ENCODE data around the gene CFAP61. TPM values are rescaled to one million over a fixed set of nuclear protein-coding genes. Genes with fewer than 3 reads are reported as not detected.

CFAP61 gene
- total RNA-seq, 6 donors from 2014 or later = 0.37 to 14.3 (median 6.1) TPM

DNA sequence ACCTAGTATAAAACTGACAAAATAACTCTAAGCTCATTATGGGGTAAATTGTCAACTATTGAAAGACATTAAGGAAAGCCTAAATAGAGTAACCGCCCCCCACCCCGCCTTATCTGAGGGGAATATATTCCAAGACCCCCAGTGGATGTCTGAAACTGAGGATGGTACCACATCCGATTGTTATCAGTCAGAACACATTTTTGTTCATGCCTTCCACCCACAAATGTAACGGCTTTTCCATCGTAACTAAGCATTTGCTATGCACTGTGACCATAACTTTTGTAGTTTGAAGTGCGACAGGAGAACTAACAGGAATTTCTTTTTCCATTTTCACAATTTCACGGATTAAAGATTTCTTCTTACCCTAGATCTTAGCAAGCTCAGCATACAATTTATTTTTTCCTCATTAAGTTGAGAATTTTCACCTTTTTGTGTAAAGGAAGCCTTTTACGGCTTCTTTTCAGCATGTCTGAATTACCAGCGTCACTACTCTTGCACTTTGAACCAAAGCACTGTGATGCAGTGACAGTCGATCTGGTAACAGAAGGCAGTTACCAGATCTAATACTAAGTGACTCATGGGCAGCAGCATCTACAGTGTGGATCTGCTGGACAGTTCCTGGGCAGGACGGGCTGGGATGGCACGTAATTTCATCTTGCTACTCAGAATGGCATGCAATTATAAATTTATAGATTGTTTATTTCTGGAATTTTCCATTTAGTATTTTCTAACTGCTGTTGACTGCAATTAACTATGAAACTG lies 11.8 kb downstream of the CFAP61 start:
- Histone ChIP-seq H3K36me3 (no peaks in the 10 kb centered on the region), H3K27me3 (no peaks in the 10 kb centered on the region), H3K27ac (no peak overlapping the region), H3K9me3 (no peaks in the 10 kb centered on the region), H3K4me1 (no peaks in the 10 kb centered on the region), H3K4me3 (no peak overlapping the region)
- DNase-seq = no peak
- TF ChIP-seq EP300 (IDR thresholded peaks at IDR 0.05) = no peak
- no peak for TF ChIP-seq POLR2AphosphoS5 (IDR thresholded peaks at IDR 0.05)
- TF ChIP-seq POLR2A (IDR thresholded peaks at IDR 0.05) = no peak
- TF ChIP-seq CTCF (IDR thresholded peaks at IDR 0.05) = no peak
- ATAC-seq (ENCODE audit: low FRiP score in 2 of 2) = no peak
- WGBS, 2 donors = 69 to 74% methylated on average over 12 of the region's 12 CpGs

- H3K9me3 ChIP-seq = no peaks in the 10 kb centered on the region
- H3K36me3 ChIP-seq = no peaks in the 10 kb centered on the region
- no peaks in the 10 kb centered on the region for H3K27me3 ChIP-seq
- TF ChIP-seq POLR2AphosphoS5 (IDR thresholded peaks at IDR 0.05) (no peak), CTCF (IDR thresholded peaks at IDR 0.05) (no peak), POLR2A (IDR thresholded peaks at IDR 0.05) (no peak), EP300 (IDR thresholded peaks at IDR 0.05) (no peak)
- DNase-seq (no peak), ATAC-seq (ENCODE audit: low FRiP score in 2 of 2) (no peak)
- H3K4me1 ChIP-seq = no peaks in the 10 kb centered on the region
- 81 to 88% methylated on average over 1 of the region's 1 CpG for WGBS, 2 donors
- no peak overlapping the region for H3K27ac ChIP-seq
- no peak overlapping the region for H3K4me3 ChIP-seq
These were observed 13.0 kb downstream of the CFAP61 start for GRCh38 chr20:20065361-20065760.

- H3K4me3 ChIP-seq = no peak overlapping the region
- H3K27ac ChIP-seq = no peak overlapping the region
- DNase-seq (no peak), ATAC-seq (ENCODE audit: low FRiP score in 2 of 2) (no peak)
- TF ChIP-seq POLR2A (IDR thresholded peaks at IDR 0.05) (no peak), CTCF (IDR thresholded peaks at IDR 0.05) (no peak), POLR2AphosphoS5 (IDR thresholded peaks at IDR 0.05) (no peak), EP300 (IDR thresholded peaks at IDR 0.05) (no peak)
- H3K4me1 ChIP-seq = no peaks in the 10 kb centered on the region
- no peaks in the 10 kb centered on the region for H3K9me3 ChIP-seq
- H3K36me3 ChIP-seq = no peaks in the 10 kb centered on the region
- WGBS, 2 donors = 62 to 69% methylated on average over 10 of the region's 10 CpGs
- no peaks in the 10 kb centered on the region for H3K27me3 ChIP-seq
These were observed 18.8 kb downstream of the CFAP61 start for GRCh38 chr20:20070871-20071726.

- H3K27ac ChIP-seq = no peak overlapping the region
- no peaks in the 10 kb centered on the region for H3K4me1 ChIP-seq
- DNase-seq (no peak), ATAC-seq (ENCODE audit: low FRiP score in 2 of 2) (no peak)
- 57 to 58% methylated on average over 15 of the region's 15 CpGs for WGBS, 2 donors
- H3K9me3 ChIP-seq = no peaks in the 10 kb centered on the region
- no peak overlapping the region for H3K4me3 ChIP-seq
- no peaks in the 10 kb centered on the region for H3K27me3 ChIP-seq
- H3K36me3 ChIP-seq = no peaks in the 10 kb centered on the region
- no peak for TF ChIP-seq CTCF (IDR thresholded peaks at IDR 0.05)
- no peak for TF ChIP-seq POLR2AphosphoS5 (IDR thresholded peaks at IDR 0.05)
- no peak for TF ChIP-seq EP300 (IDR thresholded peaks at IDR 0.05)
These were observed 21.6 kb downstream of the CFAP61 start for GRCh38 chr20:20073801-20074371.
